Stimulated activated CD4-positive, alpha-beta T cell treated with anti-CD3 and anti-CD28 coated beads, Interleukin-4, amount 100 ng/mL, for 4 hours (primary cell): ENCODE data around the gene SLC50A1.

Experiments
- DNase-seq, 2 experiments: peaks; one replicate each; pipeline ENCODE4 v3.0.0-alpha.2; 2020

SLC50A1 gene

DNA sequence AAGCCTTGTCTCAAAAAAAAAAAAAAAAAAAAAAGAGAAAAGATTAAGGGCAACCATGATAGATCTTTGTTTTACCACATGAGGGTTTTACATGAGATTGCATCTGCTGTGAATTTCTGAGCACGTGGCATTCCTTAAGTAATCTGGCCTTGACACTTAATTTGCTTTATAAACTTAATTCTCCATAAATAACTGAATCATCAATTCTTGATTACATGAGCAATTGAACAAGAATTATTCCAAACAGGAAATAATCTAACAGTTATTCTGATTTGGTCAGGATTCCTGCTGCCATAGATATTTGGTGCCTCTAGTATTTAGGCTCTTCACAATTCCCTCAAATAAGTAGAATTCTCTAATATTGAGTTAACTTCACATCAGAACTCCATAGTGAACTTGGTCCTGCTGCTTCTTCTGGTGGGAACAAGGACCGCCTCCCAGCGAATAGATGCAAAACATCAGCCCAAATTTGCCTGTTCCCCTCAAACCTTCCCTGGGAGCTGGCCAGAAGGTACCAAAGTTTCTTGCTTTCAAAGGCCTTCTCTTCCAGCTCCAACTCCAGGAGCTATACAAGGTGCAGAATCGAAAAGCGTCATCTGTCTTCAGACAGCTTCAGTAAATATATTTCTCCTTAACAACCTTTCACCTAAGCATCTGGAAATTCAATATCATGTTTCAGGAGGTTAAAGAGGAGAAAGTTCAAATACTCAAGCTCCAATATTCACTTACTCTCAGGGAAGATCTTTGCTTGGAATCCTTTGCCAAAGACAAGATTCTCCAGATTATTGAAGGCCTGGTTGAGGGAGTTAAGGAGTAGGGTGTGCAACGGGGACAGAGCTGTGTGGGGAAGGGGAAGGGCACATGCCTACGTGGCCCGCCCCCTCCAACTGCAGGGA is 36.4 kb downstream of the SLC50A1 start:
- DNase-seq: no peak

- peak; percentile 91 to 94 for DNase-seq
These were observed 37.3 kb downstream of the SLC50A1 start, which contains the start of gene KRTCAP2 for GRCh38 chr1:155172732-155173477. TSS of gene KRTCAP2 (minus strand) at chr1:155173304. CDS start at chr1:155173224, 80 bp downstream.

- DNase-seq: peak; percentile 73 to 76
These were observed 38.0 kb downstream of the SLC50A1 start, which contains the start of gene TRIM46 for GRCh38 chr1:155173478-155174323. TSS of gene TRIM46 (plus strand) at chr1:155173849. CDS start at chr1:155173967, 118 bp downstream.

DNA sequence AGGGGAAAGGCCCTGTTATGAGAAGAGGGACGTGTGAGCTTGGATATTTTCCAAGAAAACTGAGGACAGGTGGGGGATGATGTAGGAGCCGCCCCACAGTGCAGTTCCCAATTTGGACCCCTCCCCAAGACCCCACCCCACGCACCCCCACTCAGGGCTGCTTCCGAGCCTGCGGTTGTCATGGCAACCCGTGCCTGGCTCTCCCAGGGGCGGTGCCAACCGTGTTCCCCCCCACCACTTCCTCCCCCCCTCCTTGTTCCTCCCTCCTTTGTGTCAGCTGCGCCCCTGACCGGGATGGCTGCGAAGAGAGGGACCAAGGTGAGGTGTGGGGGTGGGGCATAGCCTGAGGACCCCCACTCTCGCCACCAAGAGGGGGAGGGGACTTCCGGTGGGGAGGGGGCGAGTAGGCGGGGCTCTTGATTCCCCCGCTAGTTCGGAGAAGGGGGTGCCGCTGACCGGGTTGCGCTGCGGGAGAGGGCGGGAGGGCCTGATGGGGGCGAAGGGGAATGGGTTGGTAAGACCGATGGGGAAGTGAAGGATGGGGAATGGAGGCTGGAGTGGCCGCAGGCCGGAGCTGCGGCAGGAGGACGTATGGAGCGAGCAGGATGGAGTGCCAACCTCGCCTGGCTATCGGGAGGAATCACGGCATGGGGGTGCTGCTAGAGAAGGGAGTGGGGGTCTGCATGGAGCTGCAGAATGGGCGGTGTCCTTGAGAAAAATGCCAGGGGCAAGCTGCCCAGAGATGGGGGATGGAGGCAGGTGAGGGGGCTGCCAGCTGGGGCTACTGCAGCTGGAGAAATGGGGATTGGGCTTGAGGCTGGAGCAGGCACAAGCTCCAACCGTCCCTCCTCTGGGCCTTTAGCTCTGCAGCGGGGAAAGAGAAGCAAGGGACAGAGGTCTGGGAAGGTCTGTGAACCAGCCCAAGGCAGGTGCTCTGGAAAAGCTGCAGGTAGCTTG is 39.0 kb downstream of the SLC50A1 start:
- DNase-seq: peak; percentile 43 to 45

GRCh38 chr1:155175281-155175926 is 39.8 kb downstream of the SLC50A1 start:
- DNase-seq: no peak

GRCh38 chr1:155175927-155176371 is 40.3 kb downstream of the SLC50A1 start:
- no peak for DNase-seq

DNA sequence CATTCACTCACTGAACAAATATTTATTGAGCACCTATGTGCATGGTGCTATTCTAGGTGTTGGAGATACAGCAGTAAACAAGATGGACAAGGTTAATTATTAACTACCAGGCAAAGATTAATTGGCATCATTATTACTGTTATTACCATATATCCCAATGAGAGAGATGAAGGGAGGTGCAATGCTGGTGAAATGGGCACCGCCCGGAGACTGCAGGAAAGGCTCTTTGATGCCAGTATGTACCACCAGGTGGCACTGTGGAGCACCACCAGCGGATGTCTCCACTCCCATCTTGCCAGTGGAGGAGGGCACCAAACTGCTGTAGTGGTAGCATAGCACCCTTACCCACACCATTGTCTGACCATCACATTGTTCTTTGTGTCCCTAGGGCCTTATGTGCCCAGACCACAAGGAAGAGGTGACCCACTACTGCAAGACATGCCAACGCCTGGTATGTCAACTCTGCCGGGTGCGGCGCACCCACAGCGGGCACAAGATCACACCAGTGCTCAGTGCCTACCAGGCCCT is 41.0 kb downstream of the SLC50A1 start:
- peak; percentile 76 to 85 for DNase-seq

GRCh38 chr1:155177192-155177917 is 41.7 kb downstream of the SLC50A1 start:
- DNase-seq: no peak

- DNase-seq: no peak
These were observed 42.2 kb downstream of the SLC50A1 start for GRCh38 chr1:155177918-155178281.

GRCh38 chr1:155178441-155179111 is 42.9 kb downstream of the SLC50A1 start:
- no peak for DNase-seq

GRCh38 chr1:155179112-155180031 is 43.7 kb downstream of the SLC50A1 start:
- no peak for DNase-seq

GRCh38 chr1:155181371-155182051 is 45.9 kb downstream of the SLC50A1 start:
- no peak for DNase-seq

DNA sequence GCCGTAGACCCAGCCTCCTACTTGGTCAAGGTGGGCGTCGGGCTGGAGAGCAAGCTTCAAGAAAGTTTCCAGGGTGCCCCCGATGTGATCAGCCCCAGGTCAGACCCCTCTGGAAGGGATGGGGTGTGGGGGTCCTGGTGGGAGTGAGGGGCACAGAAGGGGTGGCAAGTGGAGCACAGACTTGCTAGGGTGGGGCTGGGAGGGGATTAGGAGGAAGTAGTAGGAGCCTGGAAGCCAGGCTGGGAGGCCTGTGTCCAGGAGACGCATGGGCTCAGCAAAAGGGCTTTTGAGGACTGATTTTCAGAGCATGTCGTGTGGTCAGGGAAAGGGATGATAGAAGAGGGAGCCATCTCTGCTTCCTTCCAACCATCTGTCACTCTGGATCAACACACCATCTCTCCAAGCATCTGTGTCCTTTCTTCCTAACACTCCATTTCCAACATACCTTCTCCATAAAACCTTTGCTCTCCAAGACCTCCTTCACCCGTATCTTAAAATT is 46.4 kb downstream of the SLC50A1 start:
- DNase-seq: no peak

- no peak for DNase-seq
These were observed 48.1 kb downstream of the SLC50A1 start for GRCh38 chr1:155183775-155184221.

- DNase-seq: no peak
These were observed 48.7 kb downstream of the SLC50A1 start for GRCh38 chr1:155184351-155184811.

DNA sequence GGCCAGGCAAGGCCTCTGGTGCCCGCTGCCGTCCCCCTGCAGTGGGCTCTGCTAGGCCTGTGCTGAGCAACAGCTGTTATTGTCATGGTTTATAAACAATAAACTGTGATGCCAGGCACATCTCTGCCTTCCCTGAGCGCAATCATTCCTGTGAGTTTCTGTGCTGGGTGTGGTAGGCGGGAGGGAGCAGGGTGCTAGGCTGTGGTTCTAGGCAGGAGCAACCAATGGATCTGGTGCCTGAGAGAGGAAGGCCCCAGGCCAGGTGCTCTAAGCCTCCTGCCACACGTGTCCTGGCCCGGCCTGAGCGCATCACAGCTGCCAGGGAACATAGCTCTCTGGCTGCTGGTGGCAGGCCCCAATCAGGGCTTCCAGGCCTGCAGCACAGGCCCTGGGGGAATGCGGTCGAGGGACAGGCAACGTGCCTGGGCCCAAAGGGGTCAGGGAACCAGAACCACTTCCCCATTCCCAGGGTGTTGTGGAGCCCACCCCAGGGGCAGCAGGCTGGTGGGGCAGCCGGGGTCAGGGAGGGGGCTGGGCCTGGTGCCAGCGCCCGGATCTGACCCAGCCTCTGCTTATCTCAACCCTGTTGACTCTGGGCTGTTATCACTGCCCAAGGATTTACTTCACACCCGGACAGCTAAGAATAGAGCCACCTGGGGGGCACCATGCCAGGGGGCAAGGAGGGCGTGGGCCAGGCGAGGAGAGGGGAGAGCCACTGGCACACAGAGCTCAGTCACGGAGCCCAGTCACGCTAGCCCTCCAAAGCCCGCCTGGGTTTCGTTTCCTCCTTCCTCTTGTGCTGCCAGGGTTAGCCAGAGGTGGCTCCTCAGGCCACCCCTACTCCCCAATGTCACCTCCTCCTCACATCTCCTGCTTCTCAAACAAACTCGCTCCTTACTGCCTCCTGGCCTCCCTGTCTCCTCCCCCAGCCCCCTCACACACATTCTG is 49.5 kb downstream of the SLC50A1 start:
- DNase-seq: no peak
